ENCODE data around the gene NFIA. TPM values are rescaled to one million over a fixed set of nuclear protein-coding genes. Genes with fewer than 3 reads are reported as not detected.

NFIA gene
- total RNA-seq, 1 experiment from 2014 or later, result 0.35 TPM

GRCh38 chr1:61109158-61109557 lies 26.8 kb downstream of the NFIA start:
- Histone ChIP-seq H3K9ac (ENCODE audit: extremely low read depth, insufficient read length, low read length) (no peak overlapping the region), H2AK5ac (ENCODE audit: insufficient read length, low read length) (no peak overlapping the region), H4K91ac (ENCODE audit: insufficient read length, low read depth, low read length) (no peak overlapping the region), H3K27ac (ENCODE audit: insufficient read length, low read depth, low read length) (no peak overlapping the region), H2BK120ac (ENCODE audit: low read depth, low read length, poor library complexity, severe bottlenecking) (no peak overlapping the region), H3T11ph (ENCODE audit: low read length) (no peak overlapping the region), H3K23ac (ENCODE audit: insufficient read length, low read depth, low read length) (no peak overlapping the region), H3K4ac (ENCODE audit: low read depth, low read length) (no peak overlapping the region), H4K5ac (ENCODE audit: insufficient read length, low read depth, low read length) (no peak overlapping the region), H4K8ac (replicated peaks; ENCODE audit: insufficient read length, low read depth, low read length) (no peak overlapping the region), H3K9me3 (ENCODE audit: control insufficient read depth, low read depth, low read length) (no peaks in the 10 kb centered on the region), H2BK12ac (ENCODE audit: insufficient read length, low read depth, low read length) (no peak overlapping the region), H3K14ac (ENCODE audit: insufficient read depth, low read length) (no peak overlapping the region), H2AFZ (ENCODE audit: low read length) (no peak overlapping the region), H4K20me1 (ENCODE audit: control insufficient read depth, insufficient read depth, insufficient read length) (no peaks in the 10 kb centered on the region), H3K79me1 (ENCODE audit: insufficient read depth, low read depth, low read length, poor library complexity, severe bottlenecking) (no peaks in the 10 kb centered on the region), H3K18ac (ENCODE audit: insufficient read length, low read depth, low read length) (no peak overlapping the region), H3K79me2 (ENCODE audit: insufficient read depth, low read length) (no peaks in the 10 kb centered on the region), H3K56ac (ENCODE audit: insufficient read length, low read depth, low read length) (no peak overlapping the region), H2BK15ac (ENCODE audit: low read depth, low read length) (no peak overlapping the region), H2BK5ac (ENCODE audit: insufficient read length, low read length) (no peak overlapping the region), H3K27me3 (ENCODE audit: insufficient read depth, low read length) (no peaks in the 10 kb centered on the region), H3K4me2 (ENCODE audit: insufficient read depth, insufficient read length, low read length) (no peak overlapping the region), H2BK20ac (ENCODE audit: low read depth, low read length, poor library complexity, severe bottlenecking) (no peak overlapping the region), H3K4me1 (ENCODE audit: insufficient read depth, low read length) (peaks cover 4% of the 10 kb centered on the region; the same call in 1 of the 2 replicates), H3K23me2 (ENCODE audit: insufficient read length, low read depth, low read length, poor library complexity, severe bottlenecking) (no peaks in the 10 kb centered on the region)
- TF ChIP-seq CTCF (conservative IDR thresholded peaks at IDR 0.05), result no peak
- H3K4me3 Mint-ChIP-seq, result no peak overlapping the region
- no CpG with 5 or more reads among the region's 1 CpG for WGBS (ENCODE audit: extremely low coverage, insufficient read length, low lambda C conversion rate)
- H3K4me1 Mint-ChIP-seq, result peaks cover 13 to 23% of the 10 kb centered on the region in 2 experiments
- peaks cover 7 to 10% of the 10 kb centered on the region in 2 experiments; a peak in 4 of 5 replicates for H3K9me3 Mint-ChIP-seq
- DNase-seq, result no peak
- peak overlapping the region in 1 of 3 experiments; percentile 5; a peak in 1 of 7 replicates for H3K27ac Mint-ChIP-seq
- peaks cover 0 to 6% (median 3%) of the 10 kb centered on the region in 3 experiments; a peak in 3 of 7 replicates for H3K36me3 Mint-ChIP-seq (ENCODE audit: insufficient read depth in 1 of 3, low read depth in 3 of 3)
- no peaks in the 10 kb centered on the region for H3K27me3 Mint-ChIP-seq (ENCODE audit: low read depth)

Data from H9 (cell line).